HPDE6-E6E7 (cell line): ENCODE data around the gene CLDN9.
"Not testable (repeated sequence)": the region's sequence is repeated elsewhere in the genome, so short reads cannot be mapped to it uniquely, and the experiment has no call there.

Source experiments
- DNase-seq: peaks from one replicate; pipeline ENCODE4 v3.0.0; 2011; ENCODE audit warnings: missing footprints; ENCODE audit errors: extremely low spot score

CLDN9 gene

GRCh38 chr16:3032624-3033023 lies 19.9 kb downstream of the CLDN9 start:
- no peak for DNase-seq

DNA sequence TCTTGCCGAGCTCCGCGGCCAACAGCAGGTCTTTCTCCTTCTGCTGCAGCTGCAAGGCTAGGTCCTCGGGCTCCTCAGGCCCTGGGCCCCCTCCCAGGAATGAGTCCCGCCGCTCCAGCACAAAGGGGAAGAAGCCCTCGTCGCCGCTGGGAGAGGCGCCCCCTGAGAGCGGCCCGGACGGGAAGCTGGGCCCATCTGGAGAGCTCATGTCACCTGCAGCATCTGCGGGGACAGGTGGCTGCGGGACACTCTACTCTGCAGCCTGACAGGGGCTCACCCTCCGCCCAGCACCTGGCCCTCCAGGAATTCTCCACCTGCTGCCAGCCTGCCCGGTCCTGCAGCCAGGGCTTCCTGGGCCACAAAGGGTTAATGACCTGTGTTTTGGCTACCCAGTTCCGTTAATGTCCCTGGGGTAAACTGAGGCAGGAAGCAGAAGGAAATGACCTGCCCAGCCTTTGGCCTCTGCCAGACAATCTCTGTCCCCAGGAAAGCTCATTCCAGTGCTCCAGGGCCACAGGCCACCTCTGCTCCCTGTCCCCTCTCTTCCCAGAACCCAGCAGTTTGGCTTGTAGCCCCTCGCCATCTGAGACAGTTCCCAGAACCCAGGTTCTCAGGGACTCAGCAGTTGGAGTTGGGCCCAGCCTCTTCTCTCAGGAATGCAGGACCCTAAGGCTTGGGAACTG lies 22.7 kb downstream of the CLDN9 start:
- DNase-seq = no peak

DNA sequence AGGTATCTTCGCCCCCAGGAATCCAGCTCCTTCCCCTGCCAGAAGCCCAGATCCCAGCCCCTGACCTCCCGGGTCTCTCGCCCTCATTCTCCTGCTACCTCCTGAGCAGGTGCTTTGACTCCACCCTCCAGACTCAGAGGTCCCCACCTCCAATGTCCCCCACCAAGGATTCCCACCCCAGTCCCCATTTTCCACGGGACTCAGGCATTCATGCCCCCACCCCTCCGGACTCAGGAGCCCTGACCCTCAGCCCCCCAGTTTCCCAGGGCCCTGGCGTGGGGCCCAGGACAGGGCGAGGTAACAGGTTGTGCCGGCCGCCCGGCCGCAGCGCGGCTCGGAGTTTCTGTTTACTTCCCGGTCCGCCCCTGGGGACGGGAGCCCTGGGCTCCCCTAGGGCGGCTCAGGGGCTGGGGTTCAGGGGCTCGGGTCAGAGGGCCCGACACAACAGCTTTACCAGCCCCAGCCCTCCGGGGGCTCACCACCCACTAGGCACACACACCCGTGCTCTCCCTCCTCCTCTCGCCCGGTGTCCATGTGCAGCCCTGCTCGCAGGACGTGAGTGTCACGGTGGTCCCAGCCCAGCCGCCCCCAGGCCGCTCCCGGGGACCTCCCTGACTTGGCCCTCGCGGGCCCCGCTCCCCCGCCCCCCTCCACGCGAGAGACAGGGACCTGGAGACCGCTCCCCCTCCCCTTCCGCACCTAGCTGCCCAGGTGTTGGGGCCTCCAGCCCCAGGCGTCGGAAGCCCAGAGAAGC lies 23.4 kb downstream of the CLDN9 start:
- DNase-seq = no peak

DNA sequence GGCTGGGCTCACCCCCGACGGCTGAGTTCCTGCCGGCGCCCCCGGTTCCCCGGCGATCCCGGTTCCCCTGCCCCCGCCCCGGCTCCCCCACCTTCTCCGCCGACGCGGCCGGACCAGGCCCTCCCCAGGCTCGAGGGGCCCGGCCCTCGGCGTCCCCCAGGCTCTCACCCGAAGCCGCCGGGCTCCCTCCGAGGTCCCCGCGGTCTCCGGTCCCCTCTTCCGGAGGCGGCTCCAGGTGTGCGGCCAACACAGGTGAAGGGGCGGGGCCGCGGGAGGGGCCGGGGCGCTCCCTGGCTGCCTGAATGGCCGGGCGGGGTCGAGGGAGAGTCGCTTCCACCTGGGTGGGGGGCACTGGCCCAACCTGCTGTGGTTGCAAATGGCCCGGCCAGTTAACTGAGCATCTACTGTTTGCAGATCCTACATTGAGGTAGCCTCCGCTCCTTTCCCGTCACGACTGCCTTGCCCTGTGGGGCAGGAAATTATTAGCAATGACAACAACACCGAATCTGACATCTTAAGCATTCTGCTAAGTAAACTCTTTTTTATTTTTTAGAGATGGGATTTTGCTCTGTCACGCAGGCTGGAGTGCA lies 24.1 kb downstream of the CLDN9 start, which contains the start of gene BICDL2:
TSS of gene BICDL2 (minus strand) at position 219 of the 590 bp plus-strand sequence. CDS start 1,448 bp downstream, outside the sequence.
- DNase-seq = no peak

GRCh38 chr16:3038256-3038655 lies 25.5 kb downstream of the CLDN9 start:
- no peak for DNase-seq

GRCh38 chr16:3038896-3039295 lies 26.2 kb downstream of the CLDN9 start:
- no peak for DNase-seq

DNA sequence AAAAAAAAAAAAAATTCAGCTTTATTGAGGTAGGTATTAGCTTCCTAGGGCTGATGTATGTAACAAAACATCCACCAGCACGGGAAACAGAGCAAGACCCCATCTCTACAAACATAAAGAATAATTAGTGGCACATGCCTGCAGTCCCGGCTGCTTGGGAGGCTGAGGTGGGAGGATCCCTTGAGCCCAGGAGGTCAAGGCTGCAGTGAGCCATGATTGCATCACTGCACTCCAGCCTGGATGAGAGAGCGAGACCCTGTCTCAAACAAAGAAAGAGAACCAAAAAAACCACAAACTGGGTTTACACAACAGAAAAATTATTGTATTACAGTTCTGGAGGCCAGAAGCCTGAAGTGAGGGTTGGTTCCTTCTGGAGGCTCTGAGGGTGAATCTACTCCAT lies 29.7 kb downstream of the CLDN9 start:
- DNase-seq = no peak

- DNase-seq = no peak
Measured at GRCh38 chr16:3044708-3045107, 32.0 kb downstream of the CLDN9 start.

DNA sequence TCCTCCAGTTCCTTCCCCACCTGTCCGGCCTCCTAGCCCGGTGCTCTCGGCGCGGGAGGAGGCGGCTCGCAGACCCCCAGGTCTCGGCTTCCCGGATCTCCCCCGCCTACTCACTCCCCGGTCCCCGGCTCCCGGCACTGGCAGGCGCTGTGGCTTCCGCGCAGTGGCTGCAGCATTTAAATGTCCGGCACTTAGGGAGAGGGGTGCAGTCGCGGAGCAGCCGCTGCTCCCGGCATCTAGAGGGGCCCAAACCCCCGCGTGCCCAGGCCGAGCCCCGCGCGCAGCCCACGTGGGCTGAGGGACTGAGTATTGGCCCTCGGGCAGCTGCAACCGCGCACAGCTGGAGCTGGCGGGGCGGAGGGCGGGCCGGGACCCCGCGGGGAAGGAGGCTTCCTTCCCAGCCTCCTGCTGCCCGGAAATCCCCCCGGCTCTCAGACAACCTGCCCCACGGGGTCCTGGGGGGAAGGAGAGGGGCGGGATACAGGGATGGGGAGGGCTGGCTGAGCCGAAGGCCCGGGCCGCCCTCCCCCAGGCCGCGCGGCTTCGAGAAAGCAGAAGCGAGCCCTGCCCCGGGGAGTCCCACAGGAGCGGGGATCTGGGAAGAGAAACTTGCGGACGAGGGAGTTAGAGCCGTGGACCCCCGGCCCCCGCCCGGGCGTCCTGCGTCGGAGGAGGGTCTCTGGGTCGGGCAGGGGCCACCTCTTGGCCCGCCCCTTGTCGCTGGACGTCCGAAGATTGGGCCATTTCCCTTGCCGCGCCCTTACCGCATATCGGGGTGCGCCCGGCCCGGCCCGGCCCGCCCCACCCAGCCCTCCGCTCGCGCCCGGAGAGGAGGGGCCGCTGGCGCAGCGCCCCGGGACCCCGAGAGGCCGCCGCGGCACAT lies 33.3 kb downstream of the CLDN9 start, which contains the start of gene MMP25:
TSS of gene MMP25 (plus strand) at position 804 of the 883 bp plus-strand sequence. CDS start 357 bp downstream, outside the sequence.
- DNase-seq = no peak

DNA sequence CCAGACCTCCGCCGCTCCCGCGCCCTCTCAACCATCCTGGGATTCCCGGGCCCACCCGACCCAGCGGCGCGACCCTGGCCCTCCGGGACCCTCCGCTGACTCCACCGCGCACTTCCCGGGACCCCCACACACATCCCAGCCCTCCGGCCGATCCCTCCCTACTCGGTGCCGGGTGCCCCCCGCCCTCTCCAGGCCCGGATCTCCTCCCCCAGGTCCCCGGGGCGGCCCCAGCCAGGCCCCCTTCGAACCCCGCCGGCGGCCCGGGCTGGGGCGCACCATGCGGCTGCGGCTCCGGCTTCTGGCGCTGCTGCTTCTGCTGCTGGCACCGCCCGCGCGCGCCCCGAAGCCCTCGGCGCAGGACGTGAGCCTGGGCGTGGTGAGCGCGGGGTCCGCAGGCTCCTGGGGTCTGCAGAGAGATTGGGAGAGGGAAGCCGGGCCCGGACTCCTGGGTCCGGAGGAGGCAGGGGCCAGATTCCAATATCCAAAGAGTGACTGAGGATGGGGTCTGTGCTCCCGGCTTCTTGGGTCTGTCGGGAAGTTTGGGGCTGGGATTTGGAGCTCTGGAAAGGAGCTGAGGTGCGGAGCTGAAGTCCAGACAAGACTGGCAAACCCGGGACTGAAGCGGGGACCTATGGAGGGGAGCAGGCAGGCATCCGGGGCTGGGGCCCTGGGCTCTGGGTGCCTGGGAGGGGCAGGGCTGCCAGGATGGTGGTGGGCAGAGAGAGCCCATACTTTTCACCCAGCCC lies 34.1 kb downstream of the CLDN9 start:
- no peak for DNase-seq

DNA sequence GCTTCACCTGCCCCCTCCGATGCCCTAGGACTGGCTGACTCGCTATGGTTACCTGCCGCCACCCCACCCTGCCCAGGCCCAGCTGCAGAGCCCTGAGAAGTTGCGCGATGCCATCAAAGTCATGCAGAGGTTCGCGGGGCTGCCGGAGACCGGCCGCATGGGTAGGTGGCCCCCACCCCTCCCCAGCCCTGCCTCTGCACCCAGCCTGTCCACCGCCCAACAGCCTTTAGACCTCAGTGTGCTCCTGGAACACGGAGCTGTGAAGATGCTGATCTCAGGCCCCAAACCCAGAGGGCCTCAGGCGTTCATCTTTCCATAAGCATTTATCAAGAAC lies 34.6 kb downstream of the CLDN9 start:
- no peak for DNase-seq

DNA sequence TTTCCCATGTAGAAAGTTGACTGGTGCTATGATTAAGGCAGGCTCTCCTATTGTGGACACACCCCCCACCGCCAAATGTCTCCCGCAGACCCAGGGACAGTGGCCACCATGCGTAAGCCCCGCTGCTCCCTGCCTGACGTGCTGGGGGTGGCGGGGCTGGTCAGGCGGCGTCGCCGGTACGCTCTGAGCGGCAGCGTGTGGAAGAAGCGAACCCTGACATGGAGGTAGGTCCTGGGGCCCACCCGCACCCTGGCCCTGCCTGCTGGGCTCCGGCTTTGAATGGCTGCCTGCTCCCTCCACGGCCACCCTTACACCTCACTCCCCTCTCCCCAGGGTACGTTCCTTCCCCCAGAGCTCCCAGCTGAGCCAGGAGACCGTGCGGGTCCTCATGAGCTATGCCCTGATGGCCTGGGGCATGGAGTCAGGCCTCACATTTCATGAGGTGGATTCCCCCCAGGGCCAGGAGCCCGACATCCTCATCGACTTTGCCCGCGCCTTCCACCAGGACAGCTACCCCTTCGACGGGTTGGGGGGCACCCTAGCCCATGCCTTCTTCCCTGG lies 37.3 kb downstream of the CLDN9 start:
- no peak for DNase-seq

GRCh38 chr16:3050487-3050886 lies 37.8 kb downstream of the CLDN9 start:
- no peak for DNase-seq

DNA sequence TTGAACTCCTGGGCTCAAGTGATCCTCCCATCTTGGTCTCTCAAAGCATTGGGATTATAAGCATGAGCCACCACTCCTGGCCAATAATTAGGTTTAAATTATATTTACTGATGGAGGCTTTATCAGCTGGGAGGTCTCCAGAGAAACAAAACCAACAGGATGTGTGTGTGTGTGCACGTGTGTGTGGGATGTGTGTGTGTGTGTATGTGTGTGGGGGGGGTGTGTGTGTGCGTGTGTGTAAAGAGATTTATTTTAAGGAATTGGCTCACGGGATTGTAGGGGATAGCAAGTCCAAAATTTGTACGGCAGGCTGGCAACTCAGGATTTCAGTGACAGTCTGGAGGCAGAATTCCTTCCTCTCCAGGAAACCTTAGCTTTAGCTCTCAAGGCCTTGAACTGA lies 38.3 kb downstream of the CLDN9 start:
- DNase-seq = no peak

- DNase-seq = no peak
Measured at GRCh38 chr16:3051494-3051893, 38.8 kb downstream of the CLDN9 start.

DNA sequence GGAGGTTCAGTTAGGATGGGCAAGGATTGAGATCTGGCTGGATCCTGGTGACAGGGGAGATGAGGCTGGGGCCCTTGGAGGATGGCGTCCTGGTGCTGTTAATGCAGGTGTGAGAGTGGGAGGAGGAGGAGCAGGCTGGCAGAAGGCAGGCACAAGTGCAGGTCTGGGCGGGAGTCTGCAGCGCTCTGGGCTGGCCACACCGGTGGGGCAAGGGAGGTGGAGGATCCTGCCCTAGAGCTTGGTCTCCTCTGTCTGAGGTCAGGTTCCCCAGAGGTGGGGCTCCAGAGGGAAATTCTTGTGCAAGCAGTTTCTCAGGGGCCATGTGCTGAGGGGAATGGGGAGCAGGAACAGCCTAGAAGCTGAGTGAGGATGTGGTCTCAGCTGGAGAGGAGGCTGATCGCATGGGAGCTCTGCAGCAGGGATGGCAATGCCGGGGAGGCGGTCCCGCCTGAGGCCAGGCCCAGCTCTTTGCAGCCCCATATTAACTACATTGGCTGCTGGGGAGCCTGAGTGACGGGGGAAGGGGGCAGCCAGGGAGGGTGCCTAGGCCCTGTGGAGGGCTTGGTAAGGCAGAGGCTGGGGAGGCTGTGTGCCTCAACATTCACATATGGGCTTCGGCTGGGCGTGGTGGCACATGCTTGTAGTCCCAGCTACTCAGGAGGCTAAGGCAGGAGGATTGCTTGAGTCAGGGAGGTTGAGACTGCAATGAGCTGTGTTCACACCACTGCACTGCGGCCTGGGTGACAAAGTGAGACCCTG lies 40.0 kb downstream of the CLDN9 start:
- DNase-seq = not testable (repeated sequence)

GRCh38 chr16:3053330-3053710 lies 40.6 kb downstream of the CLDN9 start:
- DNase-seq = not testable (repeated sequence)

DNA sequence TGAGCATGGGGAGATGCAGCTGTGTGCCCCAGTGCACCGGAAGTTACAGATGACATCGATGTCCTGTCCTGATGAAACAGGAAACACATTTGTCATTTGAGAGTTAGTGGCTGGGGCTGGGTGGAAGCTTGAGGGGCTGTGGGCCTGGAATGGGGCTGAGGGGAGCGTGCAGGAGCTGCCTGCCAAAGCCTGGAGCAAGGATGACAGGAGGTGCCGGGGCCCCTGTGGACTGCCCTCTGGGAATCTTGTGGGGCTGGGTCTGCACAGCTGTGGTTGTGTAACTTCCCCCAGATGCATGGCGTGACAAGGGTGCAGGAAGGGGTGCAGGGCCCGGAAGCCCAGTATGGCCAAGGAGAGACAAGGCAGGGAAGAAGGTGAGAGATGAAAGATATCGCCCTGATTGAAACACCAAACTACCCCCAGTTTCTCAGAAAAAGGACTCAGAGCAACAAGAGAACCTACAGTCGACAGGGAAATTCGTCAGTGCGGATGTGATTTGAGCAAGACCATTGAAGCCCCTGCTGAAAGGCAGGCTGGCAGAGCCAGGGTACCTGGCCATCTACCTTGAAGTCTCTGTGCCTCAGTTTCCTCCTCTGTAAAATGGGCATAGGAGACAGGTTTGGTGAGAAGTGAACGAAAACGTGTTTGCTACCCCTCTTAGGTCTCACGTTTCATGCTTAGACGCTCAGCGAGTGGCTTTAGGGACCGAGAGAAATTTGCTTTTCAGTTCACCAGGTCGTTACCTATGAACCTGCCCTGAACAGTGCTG lies 42.4 kb downstream of the CLDN9 start:
- DNase-seq = no peak

- not testable (repeated sequence) for DNase-seq
Measured at GRCh38 chr16:3055734-3056115, 43.0 kb downstream of the CLDN9 start.
